CD4-positive, alpha-beta T cell treated with Interleukin-4 for 1 hour (primary cell): ENCODE measurements around the gene GALNT14.

ENCODE experiments used
- DNase-seq, 2 donors: peaks; one replicate each; pipeline ENCODE4 v3.0.0-alpha.2; 2020 to 2022

The GALNT14 gene

DNA sequence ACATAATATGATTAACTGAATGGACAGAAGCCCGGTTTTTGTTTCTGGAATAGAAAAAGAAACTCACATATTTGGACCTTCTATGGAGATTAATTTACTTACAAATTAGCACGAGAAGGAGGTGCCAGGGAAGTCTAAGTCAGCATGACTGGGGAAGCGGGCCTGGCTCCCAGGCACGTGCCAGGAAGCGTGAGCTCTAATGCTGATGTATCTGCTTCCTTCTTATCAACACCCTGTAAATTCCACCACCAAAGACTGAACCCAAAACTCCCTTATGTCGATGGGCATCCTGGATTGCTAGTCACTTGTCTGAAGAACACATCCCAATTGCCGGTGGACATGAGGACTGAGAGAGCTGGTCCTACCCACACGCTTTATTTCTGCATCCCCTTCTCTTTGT is 134.5 kb downstream of the GALNT14 start:
- no peak for DNase-seq

DNA sequence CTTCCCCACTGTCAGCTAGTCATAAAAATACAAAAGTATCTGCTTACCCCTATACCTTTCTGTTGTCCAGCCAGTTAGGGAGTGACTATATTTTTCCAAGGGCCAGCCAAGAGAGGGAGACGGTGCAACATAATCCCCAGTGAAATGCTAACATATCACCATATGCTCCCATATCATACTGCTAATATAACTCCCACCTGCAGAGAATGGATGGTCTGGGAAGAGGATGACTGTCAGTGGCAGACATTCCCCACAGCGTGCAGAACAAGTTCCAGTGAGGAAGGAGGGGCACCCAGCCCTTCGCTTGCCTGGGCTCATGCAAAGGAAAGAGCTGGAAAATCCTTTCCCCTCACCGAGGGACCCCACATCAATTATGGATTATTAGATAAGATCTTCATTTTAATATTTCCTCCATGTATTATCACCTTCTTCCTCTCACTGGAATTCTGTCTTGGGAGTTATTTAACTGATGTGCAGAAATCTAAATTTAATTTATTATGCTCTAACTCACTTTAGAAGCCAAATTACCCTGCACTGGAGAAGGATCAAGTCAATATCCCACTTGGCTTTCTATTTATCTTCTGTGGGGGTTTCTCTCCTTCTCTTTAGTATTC is 135.6 kb downstream of the GALNT14 start:
- DNase-seq = no peak

DNA sequence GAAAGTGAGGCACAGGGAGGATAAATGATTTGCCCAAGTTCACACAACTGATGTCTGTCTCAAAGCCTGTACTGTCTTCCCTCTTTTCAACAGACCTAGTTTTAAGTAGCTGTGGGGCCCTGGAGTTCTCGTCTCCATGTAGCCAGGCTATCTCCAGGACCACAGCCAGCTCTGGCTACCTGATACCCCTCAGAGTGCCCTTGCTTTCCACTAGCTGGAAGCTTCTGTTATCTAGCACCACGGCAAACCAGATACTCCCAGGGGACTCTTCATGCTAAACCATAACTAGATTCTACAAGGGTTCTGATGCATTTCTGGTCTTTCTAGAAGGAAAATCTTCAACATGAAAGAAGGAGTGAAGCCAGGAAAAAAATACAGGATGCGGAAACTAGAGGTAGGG is 137.3 kb downstream of the GALNT14 start:
- DNase-seq = no peak

DNA sequence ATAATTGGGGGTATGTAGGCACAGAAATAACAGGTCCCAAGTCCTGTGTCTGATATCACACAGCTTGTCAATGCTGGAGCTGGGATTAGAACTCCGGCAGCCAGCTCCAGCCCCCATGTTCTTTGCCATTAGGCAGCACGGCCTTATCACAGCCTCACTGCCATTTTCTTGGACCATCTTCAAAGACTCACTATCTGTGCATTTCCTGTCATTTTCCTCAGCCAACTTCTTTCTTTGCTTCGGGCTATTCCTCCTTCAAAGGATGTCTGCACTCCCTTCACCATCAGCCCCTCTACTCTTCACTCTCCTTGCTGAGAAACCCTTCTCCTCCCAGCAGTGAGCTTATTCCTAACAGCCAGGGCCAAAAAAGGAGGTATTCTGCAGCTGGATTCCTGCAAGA is 139.6 kb downstream of the GALNT14 start:
- DNase-seq = no peak

DNA sequence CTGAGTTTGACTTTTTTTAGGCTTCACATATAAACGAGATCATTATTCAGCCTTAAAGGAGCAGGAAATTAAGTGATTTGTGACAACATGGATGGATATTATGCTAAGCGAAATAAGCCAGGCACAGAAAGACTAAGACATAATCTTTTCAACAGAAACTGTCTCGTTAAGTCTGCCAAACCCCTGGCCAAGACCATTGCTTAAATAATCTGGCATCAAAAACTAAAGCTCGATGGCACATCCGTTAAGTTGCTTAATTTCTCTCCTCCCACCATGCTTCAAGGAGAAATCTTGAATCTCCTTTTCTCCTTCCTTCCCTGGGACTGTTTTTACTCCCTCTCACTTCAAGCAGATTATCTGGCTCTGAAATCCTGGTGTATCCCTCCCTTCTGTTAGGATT is 140.3 kb downstream of the GALNT14 start:
- no peak for DNase-seq

DNA sequence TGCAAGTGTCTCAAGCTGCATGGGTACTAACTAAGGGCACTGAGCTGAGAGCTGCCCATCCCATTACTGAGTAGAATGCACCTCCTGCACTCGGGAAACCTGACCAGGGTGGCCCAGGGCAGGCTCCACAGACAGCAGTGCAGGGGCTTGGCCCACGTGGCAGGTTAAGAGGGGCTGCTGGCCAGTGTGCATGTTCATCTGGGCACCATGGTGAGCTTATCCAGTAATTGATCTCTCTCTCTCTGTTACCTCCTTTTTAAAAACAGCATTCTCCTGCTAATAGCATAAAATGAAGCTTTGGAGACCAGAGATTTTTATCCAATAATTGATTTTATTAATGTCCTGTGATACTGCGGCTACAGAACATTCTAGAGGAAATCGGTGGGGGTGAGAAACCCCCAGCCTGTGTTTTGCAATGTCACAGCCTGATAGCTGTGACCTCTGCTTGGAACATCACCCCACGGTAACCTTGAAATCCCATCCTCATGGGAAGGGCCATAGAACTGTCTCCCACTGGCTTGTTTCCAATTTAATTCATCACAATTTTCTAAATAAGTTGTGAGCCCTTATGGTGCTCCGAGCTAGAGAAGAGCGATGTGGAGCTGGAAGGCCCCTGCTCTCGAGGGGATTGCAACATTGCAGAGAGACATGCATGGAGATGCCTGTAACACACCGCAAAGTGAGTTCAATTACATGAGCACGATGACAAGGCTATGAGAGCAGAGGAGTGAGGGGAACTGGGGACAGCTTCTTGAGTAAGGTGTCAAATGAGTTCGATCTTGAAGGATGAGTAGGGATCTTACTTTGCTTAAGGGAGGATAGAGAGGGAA is 143.8 kb downstream of the GALNT14 start:
- DNase-seq = no peak

DNA sequence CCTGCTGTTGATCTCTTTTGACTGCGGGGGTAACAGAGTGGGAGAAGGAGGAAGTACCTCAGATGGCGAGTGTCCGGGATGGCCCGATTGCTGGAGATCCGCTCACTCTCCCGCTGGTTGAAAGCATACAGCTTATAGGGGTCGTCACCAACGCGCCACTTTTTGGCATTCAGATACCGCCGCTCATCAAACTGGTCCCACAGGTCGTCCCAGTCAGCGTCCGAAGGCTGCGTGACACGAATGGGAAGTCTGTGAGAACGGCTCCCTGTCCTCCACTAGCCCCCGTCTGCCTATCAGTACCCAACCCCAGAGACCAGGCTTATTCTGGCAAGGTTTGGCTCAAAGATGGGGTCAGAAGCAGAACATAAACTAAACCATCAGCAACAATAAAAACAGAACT is 145.5 kb downstream of the GALNT14 start:
- no peak for DNase-seq

DNA sequence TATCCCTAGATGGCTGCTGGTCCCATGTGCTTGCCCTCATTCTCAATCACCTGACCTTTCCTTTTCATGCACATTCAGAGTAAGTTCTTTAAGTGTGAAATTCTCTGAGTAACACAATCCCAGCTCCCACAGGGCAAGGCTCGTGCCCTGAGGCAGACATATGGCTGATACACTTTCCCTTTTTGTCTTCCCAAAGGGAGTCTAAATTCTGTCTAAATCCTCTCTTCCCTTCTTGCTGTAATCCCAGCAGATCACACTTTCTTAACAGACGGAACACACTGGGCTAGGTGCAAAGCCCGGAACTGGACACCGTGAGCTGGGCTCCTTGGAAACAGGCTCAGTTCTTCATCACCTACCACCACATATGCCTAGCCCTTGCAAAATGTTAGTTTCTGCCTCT is 147.6 kb downstream of the GALNT14 start:
- DNase-seq = no peak

DNA sequence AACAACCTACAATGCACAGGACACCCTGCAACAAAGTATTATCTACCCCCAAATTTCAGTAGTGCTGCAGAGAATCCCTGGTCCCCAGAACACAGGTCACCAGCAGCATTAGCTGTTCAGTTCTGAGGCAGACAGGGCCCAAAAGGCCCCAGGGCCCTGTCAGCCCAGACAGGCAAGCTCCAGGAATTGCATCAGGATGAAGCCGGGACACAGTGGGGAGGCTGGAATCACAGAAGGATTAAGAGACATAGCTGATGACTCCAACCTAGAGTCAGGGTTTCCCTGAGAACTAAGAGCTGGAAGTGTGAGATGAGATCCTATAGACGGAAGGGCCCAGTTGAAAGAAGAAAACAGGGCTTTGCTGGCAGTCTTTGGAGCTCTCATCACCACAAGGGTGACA is 148.1 kb downstream of the GALNT14 start:
- DNase-seq = no peak

DNA sequence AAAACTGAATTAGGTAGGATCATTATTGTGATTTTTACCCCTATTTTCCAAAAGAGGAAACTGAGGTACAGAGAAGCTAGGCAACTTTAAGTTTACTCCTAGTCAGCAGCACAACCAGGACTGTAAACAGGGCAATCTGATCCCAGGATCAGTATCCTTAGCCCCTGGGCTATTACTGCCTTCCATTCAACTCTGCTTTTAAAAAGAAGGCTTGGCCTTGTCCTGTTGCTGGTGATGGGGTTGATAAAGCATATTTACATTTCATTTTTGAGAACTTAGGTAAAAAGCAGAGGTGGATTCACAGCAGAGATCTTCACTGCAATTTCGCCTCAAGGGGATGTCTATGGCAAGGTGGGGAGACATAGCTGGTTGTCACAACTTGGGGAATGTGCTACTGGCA is 148.5 kb downstream of the GALNT14 start:
- DNase-seq = no peak

DNA sequence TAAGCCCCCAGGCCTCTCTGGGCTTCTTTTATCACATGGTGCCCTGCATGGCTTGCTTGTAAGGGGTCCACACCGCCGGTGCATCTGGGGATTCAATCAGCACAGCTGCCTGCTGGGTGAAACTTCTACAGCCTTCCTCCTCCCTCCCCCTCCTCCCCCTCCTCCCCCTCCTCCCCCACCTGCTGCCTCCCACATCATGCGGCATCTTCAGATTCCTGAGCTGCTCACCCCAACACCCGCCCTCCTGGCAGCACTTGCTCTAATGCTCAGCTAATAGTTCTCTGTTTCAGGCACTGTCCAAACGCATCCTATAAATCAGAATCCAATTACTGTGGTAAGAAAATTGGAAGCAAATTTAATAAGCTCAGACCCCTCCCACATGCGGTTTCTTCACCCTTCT is 150.7 kb downstream of the GALNT14 start:
- DNase-seq = no peak

DNA sequence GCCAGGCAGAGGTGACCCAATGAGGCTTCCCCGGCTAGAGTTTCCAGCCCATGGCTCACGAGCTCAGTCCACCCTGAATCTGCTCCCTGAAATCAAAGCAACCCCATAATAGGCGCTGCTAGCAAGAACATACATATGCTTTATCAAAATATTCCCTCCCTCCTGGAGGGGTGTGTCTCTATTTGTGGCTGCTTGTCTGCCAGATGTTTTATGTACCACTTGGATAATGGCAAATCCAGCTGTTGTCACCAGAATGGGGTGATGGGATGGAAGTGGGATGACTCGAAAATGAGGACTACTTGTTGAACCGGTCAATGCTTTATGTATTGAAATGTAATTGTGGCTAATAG is 152.0 kb downstream of the GALNT14 start:
- no peak for DNase-seq

DNA sequence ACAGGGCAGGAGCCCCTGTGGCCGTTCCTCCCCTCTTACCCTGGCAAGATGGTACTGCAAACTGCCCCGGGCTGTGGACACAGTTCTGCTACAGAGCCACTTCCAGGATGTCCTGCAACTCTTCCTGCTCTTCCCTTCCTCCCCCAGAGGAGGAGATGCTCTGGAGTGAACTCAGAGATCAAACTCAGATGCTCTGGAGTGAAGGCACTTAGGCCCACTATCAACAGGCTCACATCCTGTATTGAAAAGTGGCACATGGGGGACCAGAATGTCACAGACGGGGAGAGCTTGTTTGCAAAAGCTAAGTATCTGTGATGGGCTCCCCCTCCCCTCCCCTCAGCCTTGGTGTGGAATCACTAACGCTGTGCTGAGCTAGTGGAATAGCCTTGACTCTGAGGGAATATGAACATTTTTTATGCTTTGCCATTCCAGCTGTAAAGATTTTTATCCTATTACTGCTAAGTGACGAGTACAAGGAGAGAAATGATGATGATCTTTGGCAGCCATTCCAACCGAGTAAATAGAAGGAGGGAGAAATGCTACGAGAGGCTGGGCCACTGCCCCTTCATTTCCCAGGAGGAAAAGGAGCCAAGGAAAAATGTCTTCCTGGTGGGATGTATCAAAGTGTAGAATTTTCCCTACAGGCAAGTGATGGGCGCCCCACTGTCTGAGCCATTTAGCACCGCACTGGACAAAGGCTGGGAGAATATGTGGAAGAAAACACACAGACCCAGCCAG is 152.6 kb downstream of the GALNT14 start:
- no peak for DNase-seq

DNA sequence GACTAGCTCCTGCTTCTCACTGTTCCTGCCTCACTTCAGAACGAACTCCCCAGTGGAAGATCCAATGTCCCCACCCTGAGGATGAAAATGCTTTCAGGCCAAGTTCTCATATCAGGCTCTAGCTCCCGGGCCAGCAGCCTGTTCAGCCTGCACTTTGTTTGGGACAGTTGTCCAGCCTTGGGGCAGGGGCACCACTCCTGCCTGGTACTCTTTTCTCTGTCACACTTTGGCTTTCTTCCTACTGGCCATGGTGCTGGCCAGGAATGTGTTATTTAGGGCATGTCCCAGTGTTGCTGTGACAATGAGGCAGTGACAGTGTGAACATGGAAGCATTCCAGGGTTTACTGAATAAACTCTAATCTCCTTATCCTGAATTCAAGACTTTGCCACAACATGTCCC is 154.1 kb downstream of the GALNT14 start:
- DNase-seq = no peak

DNA sequence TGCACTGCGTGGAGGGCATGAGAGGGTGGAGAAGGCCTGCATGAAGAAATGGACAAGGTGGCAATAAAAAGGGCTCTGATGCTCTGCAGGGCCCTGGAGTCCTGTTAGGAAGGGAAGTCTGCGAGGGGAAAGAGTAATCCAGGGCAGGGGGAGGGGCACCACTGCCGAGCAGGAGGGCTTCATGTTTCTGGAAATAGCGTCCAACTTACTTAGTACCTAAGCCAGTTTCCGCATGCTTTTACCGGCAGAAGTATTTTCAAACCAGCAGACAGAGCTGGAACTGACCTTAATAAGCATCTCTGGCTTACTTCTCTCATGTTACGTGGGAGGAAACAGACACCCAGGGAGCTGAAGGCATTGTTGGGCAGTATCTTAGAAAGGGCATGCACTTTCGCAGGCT is 156.7 kb downstream of the GALNT14 start:
- no peak for DNase-seq

DNA sequence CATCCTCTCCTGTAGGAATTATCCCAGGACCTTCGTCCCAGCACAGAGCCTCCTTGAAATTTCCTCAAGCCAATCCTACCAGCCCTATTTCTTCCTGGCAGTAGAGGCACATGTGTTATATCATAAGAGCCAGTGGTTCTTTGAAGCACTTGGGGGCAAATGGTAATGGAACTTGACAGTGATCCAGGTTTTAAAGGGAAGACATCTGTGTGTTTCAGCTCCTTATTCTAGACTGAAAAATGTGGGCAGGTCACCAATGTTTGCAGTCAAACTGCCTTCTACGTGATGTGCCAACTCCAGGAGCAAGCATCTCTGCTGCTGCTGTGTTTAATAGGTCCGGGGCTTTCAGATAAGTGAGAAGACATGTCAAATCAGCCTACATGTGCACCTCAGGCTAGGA is 157.1 kb downstream of the GALNT14 start:
- DNase-seq = no peak

DNA sequence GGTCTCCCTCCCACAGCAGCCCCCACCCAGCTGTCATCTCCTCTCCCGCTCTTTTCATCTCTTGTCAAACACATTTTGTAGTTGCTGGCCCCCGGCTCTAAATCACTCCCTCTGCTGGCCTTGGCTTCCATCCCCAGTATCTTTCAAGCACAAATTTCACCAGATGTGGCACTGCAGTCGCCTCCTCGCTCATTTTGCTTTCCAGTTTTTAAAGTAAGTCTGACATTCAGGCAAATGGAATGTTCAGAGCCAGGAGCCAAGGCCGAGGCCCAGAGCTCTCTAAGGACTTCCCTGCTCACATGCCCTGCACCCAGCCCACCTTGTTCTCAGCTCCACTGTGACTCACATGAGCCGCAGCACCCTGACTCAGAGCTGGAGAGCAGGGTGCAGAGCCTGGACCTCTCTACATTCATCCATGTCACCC is 158.4 kb downstream of the GALNT14 start:
- no peak for DNase-seq

DNA sequence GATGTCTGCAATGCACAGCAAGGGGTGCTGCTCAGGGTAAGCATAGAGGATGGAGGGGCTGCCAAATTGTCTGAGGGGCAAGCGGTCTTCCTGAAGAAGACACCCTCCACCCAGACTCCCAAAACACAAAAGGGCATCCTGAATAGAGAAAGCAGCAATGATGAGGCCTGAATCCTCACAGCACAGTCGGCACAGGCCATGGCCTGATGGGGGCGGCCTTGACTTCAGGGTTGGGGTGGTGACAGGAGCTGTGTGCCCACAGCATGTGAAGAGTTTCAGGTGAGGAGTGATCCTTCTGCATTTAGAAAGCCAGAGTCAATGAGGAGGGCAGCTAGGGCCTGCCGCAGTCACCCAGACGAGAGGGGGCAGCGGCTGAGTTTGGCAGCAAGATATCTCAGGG is 159.4 kb downstream of the GALNT14 start:
- no peak for DNase-seq

DNA sequence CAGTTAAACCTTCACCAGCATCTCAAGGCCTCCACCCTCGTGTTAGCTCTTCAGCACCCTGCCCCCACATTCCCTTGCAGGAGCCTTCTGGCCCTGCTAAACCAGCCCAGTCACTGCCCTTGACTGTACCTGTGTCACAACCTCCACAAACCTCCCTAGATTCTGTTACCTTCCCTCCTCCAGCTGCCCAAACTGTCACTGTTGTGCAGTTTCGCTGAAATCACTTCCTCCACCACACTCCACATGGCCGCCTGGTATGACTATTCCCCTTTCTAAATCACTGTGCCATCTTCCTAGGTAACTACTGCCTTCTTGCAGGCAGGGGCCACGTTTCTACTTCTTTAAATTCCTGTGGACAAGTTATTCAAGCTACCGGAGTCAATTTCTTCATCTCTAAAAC is 160.2 kb downstream of the GALNT14 start:
- DNase-seq = no peak

DNA sequence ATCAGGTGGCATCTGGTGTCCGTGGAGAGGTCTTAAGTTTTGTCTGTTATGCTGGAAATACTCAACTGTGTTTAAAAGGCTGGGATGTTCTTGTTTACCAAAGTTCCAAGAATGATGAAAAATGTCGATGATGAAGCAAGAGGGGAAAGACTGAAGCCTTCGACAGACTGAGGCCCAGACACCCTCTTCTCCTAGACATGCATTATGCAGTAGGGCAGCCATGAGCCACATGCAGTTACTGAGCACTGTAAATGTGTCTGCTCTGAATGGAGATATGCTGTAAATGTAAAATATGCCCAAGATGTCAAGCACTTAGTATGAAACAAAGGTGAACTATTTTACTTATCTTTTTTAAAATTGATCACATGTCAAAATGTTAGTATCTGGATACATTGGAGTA is 163.1 kb downstream of the GALNT14 start:
- DNase-seq = no peak

DNA sequence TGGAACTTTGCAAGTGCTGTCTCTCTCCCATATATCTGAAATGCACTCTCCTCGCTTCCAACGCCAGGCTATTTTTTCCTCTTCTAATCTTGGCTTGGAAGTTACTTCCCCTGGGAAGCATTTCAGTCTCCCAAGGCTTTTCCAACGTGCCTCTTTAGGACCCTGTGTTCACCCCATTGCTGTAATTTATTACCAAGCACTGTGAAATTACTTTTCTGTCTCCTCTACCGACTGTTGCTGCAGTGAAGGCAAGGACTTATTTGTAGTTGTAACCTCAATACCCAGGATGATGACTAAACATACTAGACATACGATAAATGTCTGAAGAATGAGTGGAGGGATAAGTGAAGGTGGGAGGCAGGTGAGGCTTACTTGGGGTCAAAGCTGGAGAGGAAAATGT is 163.7 kb downstream of the GALNT14 start:
- no peak for DNase-seq

DNA sequence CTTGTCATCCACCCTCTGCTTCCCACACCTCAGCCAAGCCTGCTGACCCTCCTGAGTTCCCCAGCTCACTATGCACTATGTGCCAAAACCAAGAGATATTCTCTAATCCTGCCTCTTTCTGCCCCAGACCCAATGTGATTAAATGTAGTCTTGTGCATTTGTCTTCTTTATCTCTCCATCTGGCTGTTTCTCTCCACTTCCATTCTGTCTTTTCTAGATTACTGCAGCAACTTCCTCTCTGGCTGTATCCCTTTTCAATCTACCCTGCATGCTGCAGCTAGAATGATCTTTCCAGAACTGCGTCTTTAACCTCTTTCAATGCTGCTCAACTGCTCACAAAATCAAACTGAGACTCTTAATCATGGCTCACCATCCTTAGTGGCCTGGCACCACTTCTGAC is 164.1 kb downstream of the GALNT14 start:
- DNase-seq = no peak

DNA sequence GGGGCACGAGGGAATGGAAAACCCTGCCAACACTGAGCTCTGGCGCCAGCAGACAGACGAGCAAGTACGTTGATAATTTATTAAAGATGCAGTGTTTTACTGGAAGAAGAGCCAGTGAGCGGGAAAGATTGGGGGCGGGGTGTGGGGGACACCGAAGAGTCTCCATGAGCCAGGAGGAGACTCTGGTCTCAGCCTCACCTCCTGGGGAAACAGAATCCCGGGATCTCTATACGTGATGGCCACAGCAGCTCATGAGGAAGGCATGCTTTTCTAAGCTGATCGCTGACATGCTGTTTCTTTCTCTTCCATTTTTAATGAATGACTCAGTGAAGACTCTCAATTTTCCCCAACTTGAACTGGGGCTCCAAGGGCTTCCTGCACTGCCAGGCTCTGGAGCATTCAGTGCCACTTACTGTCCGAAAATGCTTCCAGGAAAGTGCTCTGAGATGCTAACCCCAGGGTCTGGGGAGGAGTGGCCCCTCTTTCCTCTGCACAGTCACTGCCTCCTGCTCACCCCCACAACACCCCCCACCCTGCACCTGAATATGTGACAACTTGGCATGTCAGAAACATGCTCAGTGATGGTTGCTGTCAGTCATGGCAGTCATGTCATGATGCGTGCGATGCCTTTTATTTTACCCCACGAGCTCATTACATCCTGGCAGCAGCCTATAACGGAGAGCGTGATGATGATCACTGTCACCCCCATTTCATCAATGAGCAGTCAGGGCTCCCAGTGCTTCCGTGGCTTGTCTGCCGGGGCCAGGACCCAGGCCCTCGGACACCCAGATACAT is 166.8 kb downstream of the GALNT14 start:
- DNase-seq = no peak
